Measurements from ENCODE around the gene CST6. TPM values are rescaled to one million over a fixed set of nuclear protein-coding genes. Genes with fewer than 3 reads are reported as not detected.

Gene CST6
- total RNA-seq: 0.59 and 0.66 TPM in 2 replicates

- intact Hi-C loops (cut with micrococcal nuclease): no loop called here
Measured at GRCh38 chr11:66011785-66012303, at the start of gene CST6. TSS of gene CST6 (plus strand) at chr11:66012008. CDS start at chr11:66012045, 37 bp downstream.

- intact Hi-C loops (cut with micrococcal nuclease): loop anchor here (5.0 kb wide), 1 partner anchor 305 kb away; the partner anchor contains the start of gene RAB1B
Measured at GRCh38 chr11:65962141-65962564, 49.7 kb upstream of the CST6 start.

- intact Hi-C loops (cut with micrococcal nuclease): loop anchor here (5.0 kb wide), 1 partner anchor 302 kb away; the partner anchor contains the start of gene RAB1B
Measured at GRCh38 chr11:65964906-65965305, 46.9 kb upstream of the CST6 start.

- intact Hi-C loops (cut with micrococcal nuclease): no loop called here
Measured at GRCh38 chr11:65965986-65966762, 45.6 kb upstream of the CST6 start.

GRCh38 chr11:65967329-65967934, 44.4 kb upstream of the CST6 start:
- intact Hi-C loops (cut with micrococcal nuclease): no loop called here

- intact Hi-C loops (cut with micrococcal nuclease): no loop called here
Measured at GRCh38 chr11:65968600-65969482, 43.0 kb upstream of the CST6 start.

DNA sequence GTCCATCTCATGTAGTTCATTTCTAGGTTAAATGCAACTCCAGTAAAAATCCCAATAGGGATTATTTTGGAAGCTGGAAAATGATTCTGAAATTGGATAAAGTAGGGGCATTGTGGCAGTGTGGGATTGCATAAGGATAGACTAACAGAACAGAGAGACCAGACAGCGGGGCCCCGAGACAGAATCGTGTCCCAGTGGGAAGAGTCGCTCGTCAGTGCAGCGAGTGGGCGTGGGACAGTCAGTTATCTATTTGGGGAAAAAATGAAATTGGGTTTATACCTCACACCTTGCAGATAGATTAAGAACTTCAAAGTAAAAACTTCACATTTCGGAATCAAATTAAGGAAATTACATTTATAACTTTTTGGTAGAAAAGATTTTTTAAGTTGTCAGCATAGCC, 39.7 kb upstream of the CST6 start:
- intact Hi-C loops (cut with micrococcal nuclease): no loop called here

DNA sequence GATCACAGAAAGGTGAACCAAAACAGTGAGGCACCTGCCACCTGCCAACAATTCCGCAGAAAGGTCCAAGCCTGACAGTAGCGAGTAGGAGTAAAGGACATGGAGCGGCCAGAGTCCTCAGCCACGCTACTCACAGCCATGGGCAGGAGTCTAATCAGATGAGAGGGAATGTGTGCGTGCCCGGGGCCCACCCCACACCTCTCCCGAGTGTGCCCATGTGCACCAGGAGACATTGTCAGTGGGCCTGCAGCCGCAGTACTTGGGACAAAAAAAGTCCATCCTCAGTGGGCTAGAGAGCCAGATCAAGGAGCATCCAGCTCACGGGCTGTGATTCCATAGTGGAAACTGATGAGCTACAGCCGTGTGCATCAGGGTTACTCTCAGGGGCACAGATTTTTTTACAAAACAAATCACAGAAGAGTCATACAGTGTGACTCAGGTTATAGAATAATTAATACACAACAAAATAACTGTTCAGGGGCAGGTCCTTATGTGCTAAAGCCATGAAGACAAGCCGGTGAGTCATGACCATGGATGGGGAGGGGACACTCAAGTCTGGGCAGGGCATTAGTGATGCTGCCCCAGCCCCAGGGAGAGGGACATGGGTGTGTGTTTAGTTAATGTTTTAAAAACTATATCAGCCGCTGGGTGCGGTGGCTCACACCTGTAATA, 38.2 kb upstream of the CST6 start:
- intact Hi-C loops (cut with micrococcal nuclease): no loop called here

- intact Hi-C loops (cut with micrococcal nuclease): no loop called here
Measured at GRCh38 chr11:65975771-65976170, 36.0 kb upstream of the CST6 start.

GRCh38 chr11:65976216-65977176, 35.3 kb upstream of the CST6 start:
- intact Hi-C loops (cut with micrococcal nuclease): no loop called here

DNA sequence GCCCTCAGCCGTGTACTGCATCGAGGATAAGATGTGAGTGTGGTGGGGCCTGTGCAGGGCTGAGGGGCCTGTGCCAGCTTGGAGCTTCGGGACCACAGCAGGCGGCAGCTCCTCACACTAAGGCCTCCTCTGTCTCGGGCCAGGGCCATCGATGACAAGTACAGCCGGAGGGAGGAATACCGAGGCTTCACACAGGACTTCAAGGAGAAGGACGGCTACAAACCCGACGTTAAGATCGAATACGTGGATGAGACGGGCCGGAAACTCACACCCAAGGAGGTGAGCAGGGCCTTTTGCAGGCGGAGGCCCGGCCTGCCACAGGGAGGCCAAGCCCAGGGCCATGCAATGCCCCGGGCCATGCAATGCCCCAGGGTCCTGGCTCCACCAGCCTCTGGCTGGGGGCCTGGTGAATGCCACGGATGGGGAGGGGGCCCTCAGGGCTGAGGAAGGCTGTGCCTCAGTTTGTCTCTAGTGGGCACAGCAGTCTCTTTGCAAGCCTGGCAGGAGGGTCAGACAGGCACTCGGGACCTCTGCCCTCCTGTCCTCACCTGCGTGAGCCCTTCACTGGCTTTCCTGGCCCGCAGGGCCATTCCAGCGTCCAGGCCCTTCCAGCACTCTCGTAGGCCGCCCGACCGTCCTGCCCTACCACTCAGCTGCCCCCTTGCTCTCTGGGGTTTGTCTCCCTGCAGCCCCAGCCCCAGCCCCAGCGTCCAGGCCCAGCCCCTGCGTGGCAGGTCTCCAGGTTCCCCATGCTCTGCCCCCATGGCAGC, 34.0 kb upstream of the CST6 start:
- intact Hi-C loops (cut with micrococcal nuclease): no loop called here

- intact Hi-C loops (cut with micrococcal nuclease): no loop called here
Measured at GRCh38 chr11:65978391-65979238, 33.2 kb upstream of the CST6 start.

DNA sequence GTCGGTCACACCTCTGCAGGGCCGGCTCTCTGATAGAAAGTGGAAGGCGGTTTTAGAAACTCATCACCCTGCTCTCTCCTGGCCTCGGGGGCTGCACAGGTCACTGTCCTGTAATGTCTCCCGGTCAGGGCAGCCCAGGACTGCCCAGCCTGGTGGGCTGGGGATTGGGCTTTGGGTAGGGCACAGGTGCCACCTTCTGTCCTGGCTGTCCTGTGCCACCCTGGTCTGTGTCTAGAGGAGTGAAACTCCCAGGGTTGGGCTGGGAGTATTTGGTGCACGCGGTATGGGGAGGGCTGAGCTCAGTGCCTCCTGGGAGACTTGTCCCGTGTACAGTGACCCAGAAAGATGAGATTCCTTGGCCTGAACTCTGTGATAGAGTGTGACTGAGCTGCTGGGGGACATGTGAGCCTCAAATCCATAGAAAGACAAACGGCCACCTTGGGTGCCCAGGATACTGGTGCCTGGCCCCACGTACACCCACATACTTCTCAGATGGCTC, 32.5 kb upstream of the CST6 start:
- intact Hi-C loops (cut with micrococcal nuclease): no loop called here

DNA sequence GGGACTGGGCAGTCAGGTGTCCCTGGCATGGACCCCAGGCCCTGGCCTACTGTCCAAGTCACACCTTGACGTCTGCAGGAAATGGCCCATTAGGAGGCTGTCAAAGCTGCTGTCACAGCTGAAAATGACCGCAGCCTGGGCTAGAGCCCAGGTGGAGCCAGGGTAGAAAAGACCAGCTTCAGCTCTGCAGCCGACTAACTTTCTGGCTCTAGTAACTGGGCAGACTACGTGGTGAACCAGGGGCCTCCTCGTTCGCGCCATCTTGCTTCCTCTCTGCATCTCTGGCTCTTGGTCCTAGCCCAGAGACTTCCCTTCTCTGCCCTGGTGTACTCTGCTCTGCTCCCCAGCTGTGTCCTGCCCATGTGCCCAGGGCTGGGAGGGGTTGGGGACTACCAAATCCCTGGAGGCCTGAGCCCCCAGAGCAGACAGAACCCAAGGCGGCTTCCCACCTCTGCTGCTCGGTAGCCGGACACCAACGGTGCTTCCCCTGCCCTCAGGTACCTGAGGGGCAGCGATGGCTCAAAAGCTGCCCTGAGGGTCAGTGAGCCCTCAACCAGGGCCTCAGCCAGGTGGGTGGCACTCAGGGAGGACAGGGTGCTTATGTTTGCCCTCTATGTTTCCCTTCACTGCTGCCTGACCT, 30.6 kb upstream of the CST6 start:
- intact Hi-C loops (cut with micrococcal nuclease): no loop called here

GRCh38 chr11:65981972-65982823, 29.6 kb upstream of the CST6 start:
- intact Hi-C loops (cut with micrococcal nuclease): no loop called here

DNA sequence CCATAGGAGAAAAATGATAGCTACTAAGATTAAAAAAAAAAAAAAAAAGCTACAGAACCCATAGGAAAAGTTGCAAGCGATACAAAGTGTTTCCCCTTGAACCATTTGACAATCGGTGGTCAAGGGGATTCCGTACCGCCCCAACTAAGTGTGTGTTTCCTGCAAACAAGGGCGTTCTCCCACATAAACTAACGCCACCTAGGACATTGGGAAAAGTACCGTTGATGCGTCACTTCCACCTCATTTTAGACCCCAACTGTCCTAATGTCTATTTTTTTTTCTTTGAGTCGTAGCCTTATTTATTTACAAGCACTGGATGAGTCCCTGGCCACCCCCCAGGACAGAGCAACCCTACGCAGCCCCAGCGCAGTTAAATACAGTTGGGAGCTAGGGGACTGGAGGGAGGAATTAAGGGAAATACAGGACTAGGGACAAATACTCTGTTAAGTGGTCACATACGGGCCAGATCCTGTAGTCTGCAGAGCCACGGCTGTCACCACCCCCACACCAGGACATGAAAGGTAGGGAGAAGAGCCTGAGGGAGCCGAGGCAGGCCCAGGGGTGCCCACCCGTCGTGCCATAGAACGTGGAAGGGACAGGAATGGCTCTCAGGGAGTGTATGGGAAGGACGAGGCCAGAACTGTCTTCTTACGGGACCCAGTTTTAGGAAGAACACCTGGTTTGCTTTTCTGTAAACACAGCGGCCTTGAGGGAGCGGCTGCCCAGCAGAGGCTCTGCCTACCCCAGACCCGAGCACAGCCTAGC, 28.8 kb upstream of the CST6 start:
- intact Hi-C loops (cut with micrococcal nuclease): no loop called here

All from T-helper 1 cell treated with Interleukin-12 subunit alpha and Interleukin-12 subunit beta and Interleukin-4 antibody, amounts not matched to agents 30 ng/mL and 1 ng/mL, for 36 hours (primary cell).